Measurements from ENCODE around the gene ANKHD1.

Gene ANKHD1

GRCh38 chr5:140393738-140394137 lies 7.9 kb upstream of the ANKHD1 start:
- no CpG with 5 or more reads among the region's 2 CpGs for WGBS (ENCODE audit: insufficient coverage)
- no peaks in the 10 kb centered on the region for H3K9me3 ChIP-seq (ENCODE audit: control extremely low read depth in 1 of 5, control insufficient read depth in 4 of 5, insufficient read depth in 2 of 5, low read depth in 1 of 5, low read length in 4 of 5)
- no peaks in the 10 kb centered on the region for H3K36me3 ChIP-seq (ENCODE audit: control insufficient read depth in 4 of 4, insufficient read depth in 4 of 4, low read length in 3 of 4)
- peaks cover 0 to 5% (median 0%) of the 10 kb centered on the region in 4 experiments for H3K4me1 ChIP-seq (ENCODE audit: control extremely low read depth in 1 of 4, control insufficient read depth in 4 of 4, insufficient read depth in 4 of 4, low read length in 3 of 4)
- H3K4me3 ChIP-seq (ENCODE audit: control insufficient read depth in 1 of 7, extremely low read depth in 1 of 7, insufficient read depth in 4 of 7, low read depth in 2 of 7, low read length in 6 of 7), result no peak overlapping the region
- ChIA-PET CTCF (interaction anchor here (0.6 to 1.8 kb wide), 6 partner anchors 8 to 1199 kb away, joined by 3 to 5 read pairs (median 3); no protein-coding TSS in a partner anchor), POLR2A (interaction anchor here (0.6 to 0.7 kb wide), 2 partner anchors 83 to 279 kb away, joined by 3 read pairs; partner anchors contain the start of gene DND1)
- H3K27ac ChIP-seq (ENCODE audit: insufficient read depth in 1 of 2, low read depth in 1 of 2, low read length in 2 of 2, poor library complexity in 1 of 2, severe bottlenecking in 2 of 2), result no peak overlapping the region
- no peaks in the 10 kb centered on the region for H3K27me3 ChIP-seq (replicated peaks in 2 of 5; ENCODE audit: control insufficient read depth in 4 of 5, insufficient read depth in 5 of 5, low read length in 4 of 5)
- peak in 1 of 3 donors; percentile 13 for DNase-seq

DNA sequence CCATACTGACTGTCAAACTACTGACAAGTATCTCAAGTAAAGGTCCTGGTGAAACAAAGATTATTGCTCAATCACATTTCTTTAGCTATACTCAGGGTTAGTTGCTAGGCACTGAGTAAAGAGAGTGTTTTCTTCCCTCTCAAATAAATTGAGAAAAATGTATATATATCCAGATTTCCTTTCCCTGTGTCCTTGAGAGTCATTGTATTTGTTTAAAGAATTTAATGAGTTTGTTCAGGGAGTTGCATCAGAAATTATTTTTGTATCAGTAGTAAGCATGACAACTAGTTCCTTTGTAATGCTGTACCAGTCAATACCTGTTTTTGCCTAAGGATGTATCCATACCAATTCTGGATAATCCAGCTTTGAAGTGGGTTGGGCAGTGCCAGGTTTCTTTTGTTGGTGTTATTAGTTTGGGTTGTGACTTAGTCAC lies 3.2 kb upstream of the ANKHD1 start:
- POLR2A ChIA-PET, result no interaction called here
- DNase-seq, result no peak
- Histone ChIP-seq H3K27ac (ENCODE audit: insufficient read depth in 1 of 2, low read depth in 1 of 2, low read length in 2 of 2, poor library complexity in 1 of 2, severe bottlenecking in 2 of 2) (no peak overlapping the region), H3K4me1 (ENCODE audit: control extremely low read depth in 1 of 4, control insufficient read depth in 4 of 4, insufficient read depth in 4 of 4, low read length in 3 of 4) (peaks cover 6 to 19% (median 13%) of the 10 kb centered on the region in 4 experiments), H3K36me3 (ENCODE audit: control insufficient read depth in 4 of 4, insufficient read depth in 4 of 4, low read length in 3 of 4) (no peaks in the 10 kb centered on the region), H3K9me3 (ENCODE audit: control extremely low read depth in 1 of 5, control insufficient read depth in 4 of 5, insufficient read depth in 2 of 5, low read depth in 1 of 5, low read length in 4 of 5) (no peaks in the 10 kb centered on the region), H3K4me3 (ENCODE audit: control insufficient read depth in 1 of 7, extremely low read depth in 1 of 7, insufficient read depth in 4 of 7, low read depth in 2 of 7, low read length in 6 of 7) (no peak overlapping the region), H3K27me3 (replicated peaks in 2 of 5; ENCODE audit: control insufficient read depth in 4 of 5, insufficient read depth in 5 of 5, low read length in 4 of 5) (no peaks in the 10 kb centered on the region)
- CTCF ChIA-PET, result no interaction called here

- peak overlapping the region; percentile 81 to 85 for H3K27ac ChIP-seq (ENCODE audit: insufficient read depth in 1 of 2, low read depth in 1 of 2, low read length in 2 of 2, poor library complexity in 1 of 2, severe bottlenecking in 2 of 2)
- peaks cover 0 to 2% (median 0%) of the 10 kb centered on the region in 4 experiments for H3K36me3 ChIP-seq (ENCODE audit: control insufficient read depth in 4 of 4, insufficient read depth in 4 of 4, low read length in 3 of 4)
- peak in 2 of 3 donors; percentile 57 to 67 for DNase-seq
- H3K9me3 ChIP-seq (ENCODE audit: control extremely low read depth in 1 of 5, control insufficient read depth in 4 of 5, insufficient read depth in 2 of 5, low read depth in 1 of 5, low read length in 4 of 5), result no peaks in the 10 kb centered on the region
- 49% methylated on average over 14 of the region's 25 CpGs for WGBS (ENCODE audit: insufficient coverage)
- H3K27me3 ChIP-seq (replicated peaks in 2 of 5; ENCODE audit: control insufficient read depth in 4 of 5, insufficient read depth in 5 of 5, low read length in 4 of 5), result no peaks in the 10 kb centered on the region
- peaks cover 6 to 31% (median 25%) of the 10 kb centered on the region in 4 experiments for H3K4me1 ChIP-seq (ENCODE audit: control extremely low read depth in 1 of 4, control insufficient read depth in 4 of 4, insufficient read depth in 4 of 4, low read length in 3 of 4)
- POLR2A ChIA-PET, result interaction anchor here (1.8 kb wide), 1 partner anchor 147 kb away, joined by 5 read pairs; the partner anchor contains the start of gene EIF4EBP3
- H3K4me3 ChIP-seq (ENCODE audit: control insufficient read depth in 1 of 7, extremely low read depth in 1 of 7, insufficient read depth in 4 of 7, low read depth in 2 of 7, low read length in 6 of 7), result peak overlapping the region; percentile 82 to 100 (median 98)
- CTCF ChIA-PET, result no interaction called here
These were observed 1.5 kb upstream of the ANKHD1 start for GRCh38 chr5:140399979-140400729.

DNA sequence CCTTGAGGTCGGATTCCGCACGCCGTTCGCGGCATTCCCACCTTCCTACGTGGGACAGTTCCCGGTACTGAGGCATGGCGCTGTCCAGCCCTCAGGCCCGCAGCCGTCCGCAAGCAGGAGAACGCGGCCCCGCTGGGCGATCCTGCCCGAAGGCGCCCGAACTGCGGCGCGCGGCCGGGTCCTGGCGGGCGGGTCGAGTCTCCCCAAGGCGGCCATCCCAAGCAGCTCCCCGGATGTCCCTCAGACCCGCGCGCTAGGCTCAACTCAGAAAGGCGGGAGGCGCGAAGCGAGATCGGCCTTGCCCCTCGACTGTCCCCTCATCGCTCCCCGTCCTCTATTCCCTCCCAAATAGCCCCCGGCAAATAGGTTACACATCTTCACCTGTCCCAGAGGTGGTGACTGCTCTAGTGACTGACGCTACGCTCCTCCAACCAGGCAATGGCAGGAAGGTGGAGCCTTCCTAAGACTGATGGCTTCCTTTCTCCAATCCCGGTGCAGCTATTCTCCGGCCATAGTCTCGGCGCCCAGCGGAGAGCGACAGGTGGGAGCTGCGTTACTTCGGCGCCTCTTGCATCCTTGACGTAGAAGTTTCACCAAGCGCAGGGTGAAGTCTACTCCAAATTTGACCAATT lies 787 bp upstream of the ANKHD1 start:
- Histone ChIP-seq H3K36me3 (ENCODE audit: control insufficient read depth in 4 of 4, insufficient read depth in 4 of 4, low read length in 3 of 4) (peaks cover 0 to 3% (median 0%) of the 10 kb centered on the region in 4 experiments), H3K27ac (ENCODE audit: insufficient read depth in 1 of 2, low read depth in 1 of 2, low read length in 2 of 2, poor library complexity in 1 of 2, severe bottlenecking in 2 of 2) (peak overlapping the region; percentile 81 to 85), H3K4me3 (ENCODE audit: control insufficient read depth in 1 of 7, extremely low read depth in 1 of 7, insufficient read depth in 4 of 7, low read depth in 2 of 7, low read length in 6 of 7) (peak overlapping the region; percentile 82 to 100 (median 98)), H3K9me3 (ENCODE audit: control extremely low read depth in 1 of 5, control insufficient read depth in 4 of 5, insufficient read depth in 2 of 5, low read depth in 1 of 5, low read length in 4 of 5) (no peaks in the 10 kb centered on the region), H3K27me3 (replicated peaks in 2 of 5; ENCODE audit: control insufficient read depth in 4 of 5, insufficient read depth in 5 of 5, low read length in 4 of 5) (no peaks in the 10 kb centered on the region), H3K4me1 (ENCODE audit: control extremely low read depth in 1 of 4, control insufficient read depth in 4 of 4, insufficient read depth in 4 of 4, low read length in 3 of 4) (peaks cover 6 to 32% (median 25%) of the 10 kb centered on the region in 4 experiments)
- peak; percentile 94 to 97 (median 96) for DNase-seq
- ChIA-PET CTCF (interaction anchor here (1.0 to 1.6 kb wide), 5 partner anchors 11 to 290 kb away, joined by 3 to 4 read pairs (median 4); partner anchors contain the start of genes HARS1 and HARS2), POLR2A (interaction anchor here (0.5 to 1.8 kb wide), 4 partner anchors 29 to 147 kb away, joined by 4 to 5 read pairs (median 4); partner anchors contain the start of gene EIF4EBP3)
- WGBS (ENCODE audit: insufficient coverage), result under 1% methylated on average over 41 of the region's 54 CpGs

GRCh38 chr5:140402258-140403074 lies 833 bp downstream of the ANKHD1 start:
- H3K27ac ChIP-seq (ENCODE audit: insufficient read depth in 1 of 2, low read depth in 1 of 2, low read length in 2 of 2, poor library complexity in 1 of 2, severe bottlenecking in 2 of 2), result peak overlapping the region; percentile 81 to 91
- CTCF ChIA-PET, result interaction anchor here (1.3 to 1.6 kb wide), 4 partner anchors 9 to 161 kb away, joined by 3 to 4 read pairs (median 4); no protein-coding TSS in a partner anchor
- POLR2A ChIA-PET, result interaction anchor here (0.6 to 1.8 kb wide), 4 partner anchors 23 to 897 kb away, joined by 3 to 5 read pairs (median 3); partner anchors contain the start of gene EIF4EBP3
- peaks cover 0 to 12% (median 4%) of the 10 kb centered on the region in 4 experiments for H3K36me3 ChIP-seq (ENCODE audit: control insufficient read depth in 4 of 4, insufficient read depth in 4 of 4, low read length in 3 of 4)
- H3K4me3 ChIP-seq (ENCODE audit: control insufficient read depth in 1 of 7, extremely low read depth in 1 of 7, insufficient read depth in 4 of 7, low read depth in 2 of 7, low read length in 6 of 7), result peak overlapping the region; percentile 79 to 100 (median 87)
- 0% methylated on average over 23 of the region's 36 CpGs for WGBS (ENCODE audit: insufficient coverage)
- peaks cover 6 to 32% (median 25%) of the 10 kb centered on the region in 4 experiments for H3K4me1 ChIP-seq (ENCODE audit: control extremely low read depth in 1 of 4, control insufficient read depth in 4 of 4, insufficient read depth in 4 of 4, low read length in 3 of 4)
- H3K27me3 ChIP-seq (replicated peaks in 2 of 5; ENCODE audit: control insufficient read depth in 4 of 5, insufficient read depth in 5 of 5, low read length in 4 of 5), result no peaks in the 10 kb centered on the region
- peak; percentile 66 to 81 (median 78) for DNase-seq
- H3K9me3 ChIP-seq (ENCODE audit: control extremely low read depth in 1 of 5, control insufficient read depth in 4 of 5, insufficient read depth in 2 of 5, low read depth in 1 of 5, low read length in 4 of 5), result no peaks in the 10 kb centered on the region

DNA sequence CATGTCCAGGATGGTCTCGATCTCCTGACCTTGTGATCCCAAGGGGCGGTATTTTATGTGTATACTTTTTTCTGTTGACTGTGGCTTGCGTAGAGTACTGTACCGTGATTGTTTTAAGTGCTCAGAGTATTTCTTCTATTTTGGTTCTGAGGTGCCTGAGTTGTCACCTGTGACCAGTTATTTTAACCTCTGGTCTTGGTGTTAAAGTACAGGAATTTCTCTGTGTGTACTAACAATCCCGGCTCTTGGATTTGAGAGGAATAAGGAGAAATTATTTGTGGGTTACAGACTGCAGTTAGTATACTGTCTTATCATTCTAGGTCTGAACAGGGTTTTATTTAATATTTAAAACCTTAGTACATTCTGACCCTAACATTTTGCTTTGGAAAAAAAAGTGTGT lies 2.0 kb downstream of the ANKHD1 start:
- ChIA-PET POLR2A (no interaction called here), CTCF (no interaction called here)
- H3K27ac ChIP-seq (ENCODE audit: insufficient read depth in 1 of 2, low read depth in 1 of 2, low read length in 2 of 2, poor library complexity in 1 of 2, severe bottlenecking in 2 of 2), result peak overlapping the region in 1 of 2 experiments; percentile 91
- H3K27me3 ChIP-seq (replicated peaks in 2 of 5; ENCODE audit: control insufficient read depth in 4 of 5, insufficient read depth in 5 of 5, low read length in 4 of 5), result no peaks in the 10 kb centered on the region
- DNase-seq, result no peak
- no peaks in the 10 kb centered on the region for H3K9me3 ChIP-seq (ENCODE audit: control extremely low read depth in 1 of 5, control insufficient read depth in 4 of 5, insufficient read depth in 2 of 5, low read depth in 1 of 5, low read length in 4 of 5)
- H3K4me3 ChIP-seq (ENCODE audit: control insufficient read depth in 1 of 7, extremely low read depth in 1 of 7, insufficient read depth in 4 of 7, low read depth in 2 of 7, low read length in 6 of 7), result peak overlapping the region in 5 of 7 experiments; percentile 86 to 100 (median 99)
- H3K36me3 ChIP-seq (ENCODE audit: control insufficient read depth in 4 of 4, insufficient read depth in 4 of 4, low read length in 3 of 4), result peaks cover 0 to 12% (median 4%) of the 10 kb centered on the region in 4 experiments
- WGBS (ENCODE audit: insufficient coverage), result 86% methylated on average over 3 of the region's 5 CpGs
- H3K4me1 ChIP-seq (ENCODE audit: control extremely low read depth in 1 of 4, control insufficient read depth in 4 of 4, insufficient read depth in 4 of 4, low read length in 3 of 4), result peaks cover 6 to 32% (median 25%) of the 10 kb centered on the region in 4 experiments
